ENCODE measurements around the gene ZNF649. TPM values are rescaled to one million over a fixed set of nuclear protein-coding genes. Genes with fewer than 3 reads are reported as not detected.
A peak's percentile ranks its signal among the peaks of the same experiment; 100 is the strongest.

Gene ZNF649
- total and polyA plus RNA-seq, 2 of the 13 experiments (the other 11 are each of a cell fraction or from before 2014, with no cell fraction given), result 3.0 to 13.4 TPM

GRCh38 chr19:51904331-51905165 lies at the start of gene ZNF649 (continued):
- TF ChIP-seq CC2D1A (CRISPR knock-in tag; IDR thresholded peaks at IDR 0.05) (no peak), BCLAF1 (IDR thresholded peaks at IDR 0.05) (no peak), ZNF205 (CRISPR knock-in tag; IDR thresholded peaks at IDR 0.05) (no peak), ZNF816 (CRISPR knock-in tag; IDR thresholded peaks at IDR 0.05; ENCODE audit: borderline replicate concordance) (0 out of 2 replicates have a peak, but pooled peaks have one; percentile 46), MBNL3 (CRISPR knock-in tag; conservative IDR thresholded peaks at IDR 0.05) (no peak), HOXA5 (CRISPR knock-in tag; IDR thresholded peaks at IDR 0.05) (no peak; the same call in 1 of the 2 replicates), ZNF30 (CRISPR knock-in tag; IDR thresholded peaks at IDR 0.05) (peak; percentile 29; the same call in 1 of the 2 replicates), ZNF274 (CRISPR knock-in tag; IDR thresholded peaks at IDR 0.05) (peak; percentile 59; the same call in 1 of the 2 replicates), ZNF678 (CRISPR knock-in tag; IDR thresholded peaks at IDR 0.05) (0 out of 2 replicates have a peak, but pooled peaks have one; percentile 50), ZNF788 (CRISPR knock-in tag; IDR thresholded peaks at IDR 0.05; ENCODE audit: borderline replicate concordance) (no peak; the same call in 1 of the 2 replicates), ZNF441 (CRISPR knock-in tag; IDR thresholded peaks at IDR 0.05; ENCODE audit: borderline replicate concordance) (no peak), PRDM15 (CRISPR knock-in tag; IDR thresholded peaks at IDR 0.05) (no peak)
- TF ChIP-seq, protein P1, sequence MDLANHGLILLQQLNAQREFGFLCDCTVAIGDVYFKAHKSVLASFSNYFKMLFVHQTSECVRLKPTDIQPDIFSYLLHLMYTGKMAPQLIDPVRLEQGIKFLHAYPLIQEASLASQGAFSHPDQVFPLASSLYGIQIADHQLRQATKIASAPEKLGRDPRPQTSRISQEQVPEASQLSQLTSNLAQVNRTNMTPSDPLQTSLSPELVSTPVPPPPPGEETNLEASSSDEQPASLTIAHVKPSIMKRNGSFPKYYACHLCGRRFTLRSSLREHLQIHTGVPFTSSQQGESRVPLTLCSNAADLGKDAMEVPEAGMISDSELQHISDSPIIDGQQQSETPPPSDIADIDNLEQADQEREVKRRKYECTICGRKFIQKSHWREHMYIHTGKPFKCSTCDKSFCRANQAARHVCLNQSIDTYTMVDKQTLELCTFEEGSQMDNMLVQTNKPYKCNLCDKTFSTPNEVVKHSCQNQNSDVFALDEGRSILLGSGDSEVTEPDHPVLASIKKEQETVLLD (CRISPR knock-in tag; IDR thresholded peaks at IDR 0.05; ENCODE audit: low read depth), result no peak
- TF ChIP-seq, protein P2, sequence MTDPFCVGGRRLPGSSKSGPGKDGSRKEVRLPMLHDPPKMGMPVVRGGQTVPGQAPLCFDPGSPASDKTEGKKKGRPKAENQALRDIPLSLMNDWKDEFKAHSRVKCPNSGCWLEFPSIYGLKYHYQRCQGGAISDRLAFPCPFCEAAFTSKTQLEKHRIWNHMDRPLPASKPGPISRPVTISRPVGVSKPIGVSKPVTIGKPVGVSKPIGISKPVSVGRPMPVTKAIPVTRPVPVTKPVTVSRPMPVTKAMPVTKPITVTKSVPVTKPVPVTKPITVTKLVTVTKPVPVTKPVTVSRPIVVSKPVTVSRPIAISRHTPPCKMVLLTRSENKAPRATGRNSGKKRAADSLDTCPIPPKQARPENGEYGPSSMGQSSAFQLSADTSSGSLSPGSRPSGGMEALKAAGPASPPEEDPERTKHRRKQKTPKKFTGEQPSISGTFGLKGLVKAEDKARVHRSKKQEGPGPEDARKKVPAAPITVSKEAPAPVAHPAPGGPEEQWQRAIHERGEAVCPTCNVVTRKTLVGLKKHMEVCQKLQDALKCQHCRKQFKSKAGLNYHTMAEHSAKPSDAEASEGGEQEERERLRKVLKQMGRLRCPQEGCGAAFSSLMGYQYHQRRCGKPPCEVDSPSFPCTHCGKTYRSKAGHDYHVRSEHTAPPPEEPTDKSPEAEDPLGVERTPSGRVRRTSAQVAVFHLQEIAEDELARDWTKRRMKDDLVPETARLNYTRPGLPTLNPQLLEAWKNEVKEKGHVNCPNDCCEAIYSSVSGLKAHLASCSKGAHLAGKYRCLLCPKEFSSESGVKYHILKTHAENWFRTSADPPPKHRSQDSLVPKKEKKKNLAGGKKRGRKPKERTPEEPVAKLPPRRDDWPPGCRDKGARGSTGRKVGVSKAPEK (CRISPR knock-in tag; IDR thresholded peaks at IDR 0.05; ENCODE audit: borderline replicate concordance), result no peak
- TF ChIP-seq, protein P3, sequence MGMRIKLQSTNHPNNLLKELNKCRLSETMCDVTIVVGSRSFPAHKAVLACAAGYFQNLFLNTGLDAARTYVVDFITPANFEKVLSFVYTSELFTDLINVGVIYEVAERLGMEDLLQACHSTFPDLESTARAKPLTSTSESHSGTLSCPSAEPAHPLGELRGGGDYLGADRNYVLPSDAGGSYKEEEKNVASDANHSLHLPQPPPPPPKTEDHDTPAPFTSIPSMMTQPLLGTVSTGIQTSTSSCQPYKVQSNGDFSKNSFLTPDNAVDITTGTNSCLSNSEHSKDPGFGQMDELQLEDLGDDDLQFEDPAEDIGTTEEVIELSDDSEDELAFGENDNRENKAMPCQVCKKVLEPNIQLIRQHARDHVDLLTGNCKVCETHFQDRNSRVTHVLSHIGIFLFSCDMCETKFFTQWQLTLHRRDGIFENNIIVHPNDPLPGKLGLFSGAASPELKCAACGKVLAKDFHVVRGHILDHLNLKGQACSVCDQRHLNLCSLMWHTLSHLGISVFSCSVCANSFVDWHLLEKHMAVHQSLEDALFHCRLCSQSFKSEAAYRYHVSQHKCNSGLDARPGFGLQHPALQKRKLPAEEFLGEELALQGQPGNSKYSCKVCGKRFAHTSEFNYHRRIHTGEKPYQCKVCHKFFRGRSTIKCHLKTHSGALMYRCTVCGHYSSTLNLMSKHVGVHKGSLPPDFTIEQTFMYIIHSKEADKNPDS (CRISPR knock-in tag; IDR thresholded peaks at IDR 0.05), result no peak
